Esophagus mucosa (tissue), 1 donor: ENCODE results near the gene CD48. TPM values are rescaled to one million over a fixed set of nuclear protein-coding genes. Genes with fewer than 3 reads are reported as not detected.
A peak's percentile ranks its signal among the peaks of the same experiment; 100 is the strongest.
"Not testable (repeated sequence)": the region's sequence is repeated elsewhere in the genome, so short reads cannot be mapped to it uniquely, and the experiment has no call there.

ENCODE experiments used
- ATAC-seq: fragments of 200-7000 bp; cut with Tn5 transposase; one replicate; pipeline ENCODE4 v1.9.1; 2020
- total RNA-seq: library from RNA; stranded (reverse); gene quantifications from one replicate; pipeline ENCODE4 v1.2.4, GENCODE V29; 2023
- donor health status: DM: yes; HTN: yes; CAD: no.

The CD48 gene
- total RNA-seq, 1 donor from 2014 or later = 2.0 TPM

DNA sequence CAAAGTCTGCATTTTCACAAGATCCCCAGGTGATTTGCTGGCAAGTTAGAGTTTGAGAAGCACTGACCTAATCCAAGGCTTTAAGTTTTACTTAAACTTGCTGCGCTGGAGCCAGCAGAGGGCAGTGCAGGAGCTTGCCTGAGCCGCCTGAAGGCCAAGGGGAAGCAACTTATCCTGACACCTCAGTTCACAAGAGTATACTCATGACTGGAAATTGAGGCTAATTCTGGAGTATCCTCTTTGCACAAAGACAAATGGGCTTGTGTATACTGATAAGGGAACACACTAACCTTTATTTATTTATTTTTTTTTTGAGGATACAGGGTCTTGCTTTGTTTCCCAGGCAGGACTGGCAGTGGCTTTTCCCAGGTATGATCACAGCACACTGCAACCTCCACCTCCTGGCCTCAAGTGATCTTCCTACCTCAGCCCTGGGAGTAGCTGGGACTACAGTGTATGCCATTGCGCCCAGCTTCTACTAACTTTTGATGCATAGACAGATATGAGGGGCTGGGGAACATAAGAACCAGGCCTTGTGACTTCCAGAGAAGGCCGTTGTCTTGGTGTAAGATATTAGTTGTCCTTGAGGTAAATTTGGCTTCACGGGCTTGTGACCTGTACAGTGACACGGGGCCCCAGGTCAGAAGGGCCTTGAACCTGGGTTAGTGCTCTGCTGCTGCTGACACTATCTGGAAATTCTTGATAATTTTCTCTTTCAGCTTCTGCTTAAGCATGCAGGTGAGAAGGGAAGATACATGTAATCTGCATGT, 35.8 kb downstream of the CD48 start:
- peak; percentile 82 for ATAC-seq

DNA sequence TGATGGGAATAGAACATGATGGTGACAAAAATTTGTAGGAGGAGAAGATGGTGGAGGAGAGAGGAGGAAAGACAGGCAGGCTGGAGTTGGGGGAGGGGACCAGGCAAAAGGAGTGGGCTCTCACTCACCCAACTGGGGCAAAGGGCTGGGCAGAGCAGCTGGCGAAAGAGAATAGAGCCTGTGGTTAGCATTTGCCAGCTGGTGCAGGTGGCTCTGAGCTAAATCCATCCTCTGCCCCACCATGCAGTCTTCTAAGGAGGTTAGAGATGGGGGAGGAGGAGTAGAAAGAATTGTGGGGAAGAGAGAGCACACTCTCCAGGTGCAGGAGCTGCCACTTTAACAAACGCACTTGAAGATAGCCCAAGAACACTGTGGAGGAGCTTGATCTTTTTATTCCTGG, 37.2 kb downstream of the CD48 start:
- peak; percentile 10 for ATAC-seq

DNA sequence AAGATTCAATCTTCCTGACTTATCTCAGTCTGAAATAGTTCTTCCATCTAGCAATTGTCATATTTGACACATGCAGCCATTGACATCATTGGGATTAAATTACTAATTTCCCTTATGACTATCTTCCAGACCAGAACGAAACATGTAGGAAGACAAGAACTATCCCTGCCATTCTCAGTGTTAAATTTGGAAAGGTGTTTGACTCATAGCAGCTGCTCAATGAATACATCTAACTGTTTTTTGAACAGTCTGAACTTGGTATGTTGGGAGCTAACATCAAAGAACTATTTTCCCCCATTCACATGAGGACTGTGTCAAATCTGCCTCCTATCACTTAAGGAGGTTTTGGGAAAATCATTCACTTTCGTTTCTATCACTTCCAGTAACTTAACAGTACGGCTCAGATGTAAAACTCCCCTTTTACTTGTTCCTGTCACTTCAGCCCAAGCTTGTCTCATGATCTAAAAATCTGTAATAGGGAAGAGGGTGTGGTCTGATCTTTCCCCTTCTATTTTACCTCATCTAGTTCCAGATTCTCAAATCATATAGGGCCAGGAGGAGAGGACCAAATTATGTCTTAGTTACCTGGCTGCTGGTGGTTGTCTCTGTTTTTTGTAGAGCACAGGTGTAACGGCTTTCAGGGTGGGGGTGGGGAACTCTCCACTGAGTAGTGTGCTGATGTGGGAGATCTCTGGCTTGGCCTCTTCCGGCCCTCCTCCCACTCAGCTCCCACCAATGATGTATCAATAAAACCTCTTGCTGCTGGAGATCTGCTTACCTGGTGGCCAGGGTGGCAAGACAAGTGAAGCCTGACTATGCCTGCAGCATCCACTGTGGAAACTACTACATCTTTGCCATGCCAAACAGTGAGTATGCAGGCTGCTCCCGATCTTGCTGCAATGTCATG, 38.6 kb downstream of the CD48 start:
- no peak for ATAC-seq

DNA sequence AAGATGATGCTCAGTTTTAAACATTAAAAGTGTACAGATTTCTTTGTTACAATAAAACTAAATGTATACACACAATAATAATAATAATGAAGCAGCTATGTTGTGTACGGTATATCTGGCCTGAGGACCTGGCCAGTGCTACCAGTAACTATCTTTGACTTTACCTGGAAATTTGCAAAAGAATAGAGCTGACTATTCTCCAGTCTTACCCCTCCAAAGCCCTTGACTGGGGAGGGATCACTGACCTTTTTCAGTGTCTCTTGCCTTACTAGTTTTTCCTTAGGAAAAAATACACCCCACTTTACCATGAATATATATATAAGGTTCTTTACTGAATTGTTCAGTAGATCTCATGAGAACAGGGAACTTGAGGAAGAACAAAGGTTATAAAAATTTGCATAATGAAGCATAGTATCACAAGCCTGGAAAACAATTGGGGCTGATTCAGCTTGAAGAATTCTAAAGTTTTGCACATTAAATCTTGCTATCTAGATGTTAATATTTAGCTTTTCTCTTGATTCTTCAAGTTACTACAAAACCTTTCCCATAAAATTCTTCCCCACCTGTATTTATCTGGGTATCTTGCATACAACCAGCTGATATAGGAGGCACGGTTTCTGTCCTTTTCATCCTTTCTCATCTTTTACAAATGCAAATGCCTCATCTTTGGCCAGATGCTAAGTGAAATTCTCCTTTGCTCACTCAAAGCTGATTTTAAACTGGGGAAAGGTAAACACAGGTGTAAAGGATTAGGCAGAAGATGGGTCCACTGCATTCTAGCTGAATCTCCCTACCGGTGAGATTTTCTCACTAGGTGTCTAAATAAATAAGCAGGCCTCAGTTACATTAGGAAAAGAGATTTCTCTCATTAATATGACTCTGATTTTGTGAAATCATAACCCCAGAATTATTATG, 39.8 kb downstream of the CD48 start:
- ATAC-seq = no peak

DNA sequence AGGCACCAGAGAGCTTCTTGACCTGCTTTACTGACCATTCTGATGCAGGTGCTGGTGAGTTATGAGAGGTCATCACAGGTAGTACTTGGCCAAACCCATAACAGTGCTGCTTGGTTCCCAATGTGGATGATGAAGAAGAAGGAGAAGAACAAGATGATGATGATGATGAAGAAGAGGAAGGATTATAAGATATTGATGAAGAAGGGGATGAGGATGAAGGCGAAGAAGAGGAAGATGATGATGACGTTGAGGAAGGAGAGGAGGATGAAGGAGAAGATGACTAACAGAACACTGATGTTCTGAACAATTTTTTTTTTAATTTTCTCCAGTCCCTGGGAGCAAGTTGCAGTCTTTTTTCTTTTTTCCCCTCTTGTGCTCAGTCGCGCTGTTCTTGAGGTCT, 40.9 kb downstream of the CD48 start:
- no peak for ATAC-seq

DNA sequence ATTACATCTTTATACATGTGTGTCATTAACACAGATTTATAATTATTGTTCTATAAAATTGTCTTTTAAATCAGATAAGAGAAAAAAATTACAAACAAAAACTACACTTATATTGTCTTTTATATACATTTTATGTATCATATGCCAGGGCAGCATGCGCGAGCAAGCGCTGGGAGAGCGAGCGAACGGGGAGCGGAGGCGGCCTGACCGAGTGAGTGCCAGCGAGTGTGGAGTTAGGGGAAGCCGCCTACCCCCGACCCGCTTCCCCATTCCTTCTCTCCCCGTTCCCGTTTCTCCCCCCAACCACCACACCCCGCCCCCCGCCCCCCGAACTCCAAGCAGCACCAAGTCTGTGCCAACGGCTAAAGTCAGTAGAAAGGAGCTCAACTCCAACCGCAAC, 41.8 kb downstream of the CD48 start:
- ATAC-seq = no peak

DNA sequence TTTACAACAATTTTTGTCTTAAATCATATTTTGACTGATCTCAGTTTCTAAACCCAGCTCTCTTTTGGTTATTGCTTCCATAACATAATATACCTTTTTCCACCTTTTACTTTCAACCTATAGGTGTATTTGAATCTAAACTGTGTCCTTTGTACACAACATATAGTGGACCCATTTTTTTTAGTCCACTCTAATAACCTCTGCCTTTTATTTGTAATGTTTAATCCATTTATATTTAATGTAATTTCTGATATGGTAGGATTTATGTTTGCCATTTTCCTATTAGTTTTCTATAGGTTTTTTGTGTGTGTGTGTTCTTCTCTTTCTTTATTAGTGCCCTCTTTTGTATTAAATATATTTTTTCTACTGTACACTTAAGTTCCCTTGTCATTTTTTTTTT, 42.3 kb downstream of the CD48 start:
- no peak for ATAC-seq

DNA sequence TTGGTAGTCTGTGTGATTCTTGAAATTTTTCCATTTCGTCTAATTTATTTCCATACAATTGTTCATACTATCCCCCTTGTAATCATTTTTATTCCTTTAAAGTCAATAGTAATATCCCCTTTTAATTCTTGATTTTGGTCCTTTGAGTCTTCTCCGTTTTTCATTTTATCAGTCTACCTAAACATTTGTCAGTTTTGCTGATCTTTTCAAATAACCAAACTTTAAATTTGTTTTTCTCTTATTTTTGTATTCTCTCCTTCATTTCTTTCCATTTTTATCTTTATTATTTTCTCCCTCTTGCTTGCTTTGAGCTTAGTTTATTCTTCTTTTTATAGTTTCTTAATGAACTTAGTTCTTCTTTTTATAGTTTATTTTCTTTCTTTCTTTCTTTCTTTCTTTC, 43.7 kb downstream of the CD48 start:
- ATAC-seq = no peak

DNA sequence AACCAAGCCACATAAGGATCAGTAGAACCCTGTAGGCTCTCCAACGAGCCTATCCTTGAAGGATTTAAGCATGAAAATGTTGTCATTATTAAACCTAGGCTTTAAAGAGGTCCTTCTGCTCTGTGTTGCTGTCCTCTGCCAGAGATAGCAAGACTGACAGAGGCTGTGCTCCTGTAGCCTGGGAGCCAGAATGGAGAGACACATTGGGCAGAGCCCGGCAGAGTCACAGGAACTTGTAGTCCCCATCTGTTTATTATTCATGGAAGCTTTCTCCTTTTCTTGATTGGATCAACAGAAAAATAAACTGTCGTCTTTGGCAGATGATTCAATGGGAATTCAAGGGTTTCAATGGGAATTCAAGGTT, 45.6 kb downstream of the CD48 start:
- no peak for ATAC-seq

DNA sequence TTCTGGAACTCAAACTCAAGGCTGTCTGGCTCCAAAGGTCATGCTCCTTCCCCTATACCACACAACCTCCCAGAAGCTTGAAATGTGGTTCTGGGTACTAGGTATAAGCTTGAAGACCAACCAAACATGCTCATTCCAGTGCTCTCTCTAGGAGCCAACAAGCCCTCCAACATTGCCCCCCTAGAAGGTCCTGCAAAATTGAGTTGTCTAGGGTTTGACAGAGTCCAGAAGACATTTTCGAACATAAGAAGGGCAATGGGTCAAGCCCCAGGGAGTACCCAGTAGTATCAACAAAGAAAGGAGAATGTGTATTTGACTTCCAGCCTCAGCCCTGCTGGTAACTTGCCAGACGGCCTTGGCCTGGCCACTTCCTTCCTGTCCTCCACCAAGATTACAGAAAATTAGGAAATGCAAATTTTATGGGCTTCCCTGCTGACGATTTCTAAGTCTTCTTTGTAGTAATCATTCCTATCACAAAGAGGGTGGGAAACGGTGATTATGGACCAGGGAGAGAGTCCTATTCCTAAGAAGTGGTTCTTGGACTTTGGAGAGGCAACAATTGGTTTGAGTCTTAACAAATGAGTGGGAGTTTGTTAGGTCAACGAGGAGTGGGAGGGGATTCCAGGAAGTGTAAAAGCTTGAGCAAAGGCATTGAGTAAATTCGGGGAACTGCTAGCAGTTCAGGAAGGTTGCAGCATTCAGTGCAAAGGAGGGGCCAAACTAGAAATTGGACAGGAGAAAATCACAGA, 46.1 kb downstream of the CD48 start:
- peak; percentile 32 for ATAC-seq

DNA sequence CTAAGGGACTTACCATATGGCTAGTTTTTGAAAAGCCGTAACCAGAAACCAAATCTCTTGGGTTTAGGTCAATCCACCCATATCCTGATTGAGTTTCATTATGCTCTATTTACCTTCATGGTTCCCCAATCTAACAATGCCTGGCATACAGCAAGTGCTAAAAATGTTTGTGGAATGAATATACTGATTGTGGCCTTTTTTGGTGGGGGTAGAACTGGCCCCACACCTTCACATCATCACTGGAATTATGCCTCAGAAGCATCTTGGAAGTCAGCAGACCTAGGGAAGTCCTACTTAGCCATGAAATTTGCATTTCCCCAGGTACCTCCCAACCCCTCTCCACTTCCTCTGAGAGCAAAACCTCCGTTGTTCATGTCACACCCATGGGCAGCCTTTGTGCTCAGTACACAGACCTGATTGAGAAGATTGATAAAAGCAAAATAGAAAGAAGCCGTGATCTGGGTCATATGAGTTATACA, 47.0 kb downstream of the CD48 start:
- ATAC-seq = no peak

DNA sequence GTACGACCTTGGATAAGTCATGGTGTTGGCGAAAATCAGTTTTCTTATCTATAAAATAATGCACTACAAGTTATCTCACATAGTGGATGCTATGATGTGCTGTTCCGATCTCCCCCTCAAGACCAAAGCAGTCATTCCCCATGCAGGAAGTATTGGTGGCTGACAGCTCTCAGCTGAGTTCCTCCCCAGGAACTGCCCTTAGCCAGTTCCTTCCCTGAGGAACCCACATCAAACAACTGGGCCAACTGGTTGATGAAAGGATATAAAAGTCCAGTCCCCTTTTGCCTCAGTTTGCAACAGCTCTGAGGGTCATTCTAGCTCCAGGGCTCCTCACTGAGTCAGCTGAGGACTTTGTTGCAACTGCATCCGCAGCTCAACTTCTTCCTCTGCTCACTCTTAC, 48.7 kb downstream of the CD48 start:
- no peak for ATAC-seq

DNA sequence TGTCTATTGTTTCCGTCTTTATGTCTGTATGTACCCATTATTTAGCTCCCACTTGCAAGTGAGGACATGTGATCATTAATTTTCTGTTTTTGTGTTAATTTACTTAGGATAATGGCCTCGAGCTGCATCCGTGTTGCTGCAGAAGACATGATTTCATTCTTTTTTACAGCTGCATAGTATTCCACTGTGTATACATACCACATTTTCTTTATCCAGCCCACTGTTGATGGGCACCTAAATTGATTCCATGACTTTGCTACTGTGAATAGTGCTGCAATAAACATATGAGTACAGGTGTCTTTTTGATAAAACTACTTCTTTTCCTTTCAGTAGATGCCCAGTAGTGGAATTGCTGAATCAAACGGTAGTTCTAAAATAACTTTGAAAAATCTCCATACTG, 52.1 kb downstream of the CD48 start:
- no peak for ATAC-seq

DNA sequence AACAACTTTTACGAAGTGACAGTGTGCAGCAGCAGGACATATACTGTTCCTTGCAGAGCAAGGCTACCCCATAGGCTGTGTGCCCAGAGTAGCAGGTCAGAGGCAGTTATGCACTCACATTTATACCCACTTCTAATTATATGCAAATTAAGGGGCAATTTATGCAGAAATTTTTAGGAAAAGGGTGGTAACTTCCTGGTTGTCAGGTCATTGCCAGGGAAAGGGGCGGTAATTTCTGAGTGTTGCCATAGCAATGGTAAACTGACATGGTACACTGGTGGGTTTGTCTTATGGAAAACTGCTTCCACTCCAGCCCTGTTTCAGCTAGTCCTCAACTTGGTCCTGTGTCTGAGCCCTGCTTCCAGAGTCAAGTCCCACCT, 52.8 kb downstream of the CD48 start:
- ATAC-seq = no peak

DNA sequence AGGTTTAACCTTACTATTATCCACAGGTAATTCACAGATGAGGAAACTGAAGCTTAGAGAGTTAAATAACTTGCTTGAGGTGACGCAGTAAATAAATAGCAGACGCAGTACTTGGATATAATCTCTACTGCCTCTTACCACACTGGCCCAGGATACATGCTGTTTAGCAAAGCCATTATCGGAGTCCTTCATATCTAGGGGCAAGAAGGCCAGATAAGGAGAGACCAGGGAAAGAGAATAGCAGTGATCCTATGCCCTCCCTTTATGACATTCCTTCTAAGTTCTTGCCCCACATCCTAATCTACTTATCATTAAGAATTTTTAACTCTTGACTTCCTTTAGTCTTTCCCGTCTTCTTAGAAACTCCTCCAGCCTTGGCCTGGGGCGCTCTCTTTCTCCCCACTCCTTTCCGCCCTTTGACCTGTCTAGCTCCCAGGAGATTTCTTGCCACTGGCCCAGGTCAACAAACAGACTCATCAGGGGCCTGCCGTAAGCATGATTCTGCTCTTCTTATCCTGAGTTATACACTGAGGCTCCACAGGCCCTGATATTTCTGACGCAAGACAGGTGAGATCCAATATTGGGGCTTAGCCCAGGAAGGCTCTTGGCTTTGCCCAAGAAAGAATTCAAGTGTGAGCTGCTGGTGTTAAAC, 53.3 kb downstream of the CD48 start:
- ATAC-seq = no peak

DNA sequence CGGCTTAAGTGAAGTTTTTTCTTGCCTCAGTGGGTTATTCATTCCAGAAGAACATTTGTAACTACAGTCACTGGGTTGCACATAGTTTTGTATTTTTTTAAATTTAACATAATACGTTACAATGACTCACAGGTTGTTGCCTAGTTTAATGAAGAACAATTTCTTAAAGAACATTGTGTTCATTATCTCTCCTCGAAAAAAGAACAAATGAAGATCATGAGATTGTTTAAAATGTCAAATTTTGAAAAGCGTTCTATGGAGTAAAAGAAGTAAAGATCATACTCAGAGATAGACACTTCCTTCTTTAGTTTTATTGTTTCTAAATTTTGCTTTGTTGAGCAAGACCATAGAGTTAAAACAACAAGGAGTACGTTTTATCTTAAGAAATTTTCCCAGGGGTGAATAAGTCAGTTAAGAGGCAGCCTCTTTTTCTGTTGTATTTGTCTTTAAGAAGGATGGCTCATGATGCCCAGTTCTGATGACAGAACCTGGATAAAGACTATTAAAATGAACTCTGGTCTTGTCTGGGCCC, 54.3 kb downstream of the CD48 start:
- no peak for ATAC-seq

DNA sequence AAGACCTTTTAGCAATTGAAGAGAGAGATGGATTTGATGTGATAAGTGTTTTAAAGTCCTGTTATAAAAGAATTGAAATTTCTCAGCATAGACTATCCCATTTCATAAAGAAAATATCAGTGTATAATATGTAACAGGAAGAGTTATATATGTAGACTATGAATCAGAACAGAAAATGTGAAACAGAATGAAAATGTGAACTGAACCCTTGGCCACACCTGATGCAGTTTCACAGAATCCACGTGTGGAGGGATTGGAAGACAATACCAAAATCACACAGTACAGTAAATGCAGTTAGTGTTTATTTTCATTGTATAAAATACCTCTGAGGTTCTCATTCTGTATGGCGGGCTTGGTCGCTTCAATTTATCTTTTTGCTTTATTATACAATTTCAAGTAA, 54.9 kb downstream of the CD48 start:
- no peak for ATAC-seq

DNA sequence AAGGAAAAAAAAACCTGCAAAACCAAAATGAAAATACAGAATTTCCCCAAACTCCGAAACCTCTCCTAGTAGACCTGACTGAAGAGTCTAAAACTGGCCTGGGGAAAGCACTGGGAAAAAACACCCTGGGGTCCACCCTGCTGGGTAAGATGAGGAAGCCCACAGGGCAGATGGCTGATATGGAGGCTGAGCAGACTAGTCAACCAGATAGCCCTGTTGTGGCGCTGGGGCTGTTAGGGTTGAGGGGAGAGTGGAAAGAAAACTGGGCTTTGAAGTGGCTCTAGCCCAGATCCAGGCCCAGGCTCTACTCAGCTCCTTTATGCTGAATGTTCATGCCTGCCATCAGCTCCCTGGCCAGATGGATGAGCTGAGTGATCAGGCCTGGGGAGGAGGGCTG, 58.0 kb downstream of the CD48 start:
- ATAC-seq = peak; percentile 11

DNA sequence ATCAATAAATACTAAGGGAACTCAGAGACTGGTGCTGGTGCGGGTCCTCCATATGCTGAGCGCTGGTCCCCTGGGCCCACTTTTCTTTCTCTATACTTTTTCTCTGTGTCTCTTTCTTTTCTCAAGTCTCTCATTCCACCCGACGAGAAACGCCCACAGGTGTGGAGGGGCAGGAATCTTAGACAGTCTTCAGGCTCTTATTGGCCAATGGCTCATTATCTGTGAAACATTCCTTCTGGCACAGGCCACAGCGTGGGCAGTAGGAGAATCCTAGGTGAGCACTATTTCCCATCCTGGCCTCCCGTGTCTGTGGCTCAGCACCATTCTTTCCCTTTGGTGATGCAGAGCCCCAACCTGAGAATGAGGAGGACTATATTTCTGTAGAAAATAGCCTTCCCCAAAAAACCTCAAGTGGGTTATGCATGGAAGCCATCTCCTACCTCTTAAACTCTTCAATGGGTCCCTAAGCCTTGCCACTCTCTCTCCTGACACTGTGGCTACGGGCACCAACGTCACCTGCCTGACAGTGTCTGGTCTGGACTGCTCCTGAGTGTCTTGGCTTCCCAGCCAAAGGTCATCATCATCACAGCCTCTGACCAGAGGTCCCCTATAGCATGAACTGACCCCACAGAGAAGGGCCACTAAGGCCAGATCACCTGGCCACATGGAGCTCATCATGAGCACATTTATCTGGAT, 58.5 kb downstream of the CD48 start:
- no peak for ATAC-seq

DNA sequence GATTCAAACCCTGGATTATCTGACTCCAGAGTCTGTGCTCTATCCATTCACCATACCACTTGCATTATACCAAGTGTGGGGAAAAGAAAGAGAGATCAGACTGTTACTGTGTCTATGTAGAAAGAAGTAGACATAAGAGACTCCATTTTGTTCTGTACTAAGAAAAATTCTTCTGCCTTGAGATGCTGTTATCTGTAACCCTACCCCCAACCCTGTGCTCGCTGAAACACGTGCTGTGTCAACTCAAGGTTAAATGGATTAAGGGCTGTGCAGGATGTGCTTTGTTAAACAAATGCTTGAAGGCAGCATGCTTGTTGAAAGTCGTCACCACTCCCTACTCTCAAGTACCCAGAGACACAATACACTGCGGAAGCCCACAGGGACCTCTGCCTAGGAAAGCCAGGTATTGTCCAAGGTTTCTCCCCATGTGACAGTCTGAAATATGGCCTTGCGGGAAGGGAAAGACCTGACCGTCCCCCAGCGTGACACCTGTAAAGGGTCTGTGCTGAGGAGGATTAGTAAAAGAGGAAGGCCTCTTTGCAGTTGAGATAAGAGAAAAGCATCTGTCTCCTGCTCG, 59.5 kb downstream of the CD48 start:
- not testable (repeated sequence) for ATAC-seq
